Measurements from ENCODE around the gene LRP4. TPM values are rescaled to one million over a fixed set of nuclear protein-coding genes. Genes with fewer than 3 reads are reported as not detected.
A peak's percentile ranks its signal among the peaks of the same experiment; 100 is the strongest.

LRP4 gene
- total and polyA plus RNA-seq, 2 of the 13 experiments (the other 11 are each of a cell fraction or from before 2014, with no cell fraction given): 4.7 to 13.3 TPM

- TF ChIP-seq NCOA2 (CRISPR knock-in tag; IDR thresholded peaks at IDR 0.05): peak; percentile 45; the same call in 1 of the 2 replicates
- TF ChIP-seq ZSCAN9 (CRISPR knock-in tag; IDR thresholded peaks at IDR 0.05; ENCODE audit: borderline replicate concordance): no peak
- no peak for TF ChIP-seq DDIT3 (CRISPR knock-in tag; IDR thresholded peaks at IDR 0.05)
- TF ChIP-seq ATF1 (CRISPR knock-in tag; IDR thresholded peaks at IDR 0.05): no peak
- peak; percentile 82 for TF ChIP-seq FOXP4 (CRISPR knock-in tag; IDR thresholded peaks at IDR 0.05)
- TF ChIP-seq, protein P1, sequence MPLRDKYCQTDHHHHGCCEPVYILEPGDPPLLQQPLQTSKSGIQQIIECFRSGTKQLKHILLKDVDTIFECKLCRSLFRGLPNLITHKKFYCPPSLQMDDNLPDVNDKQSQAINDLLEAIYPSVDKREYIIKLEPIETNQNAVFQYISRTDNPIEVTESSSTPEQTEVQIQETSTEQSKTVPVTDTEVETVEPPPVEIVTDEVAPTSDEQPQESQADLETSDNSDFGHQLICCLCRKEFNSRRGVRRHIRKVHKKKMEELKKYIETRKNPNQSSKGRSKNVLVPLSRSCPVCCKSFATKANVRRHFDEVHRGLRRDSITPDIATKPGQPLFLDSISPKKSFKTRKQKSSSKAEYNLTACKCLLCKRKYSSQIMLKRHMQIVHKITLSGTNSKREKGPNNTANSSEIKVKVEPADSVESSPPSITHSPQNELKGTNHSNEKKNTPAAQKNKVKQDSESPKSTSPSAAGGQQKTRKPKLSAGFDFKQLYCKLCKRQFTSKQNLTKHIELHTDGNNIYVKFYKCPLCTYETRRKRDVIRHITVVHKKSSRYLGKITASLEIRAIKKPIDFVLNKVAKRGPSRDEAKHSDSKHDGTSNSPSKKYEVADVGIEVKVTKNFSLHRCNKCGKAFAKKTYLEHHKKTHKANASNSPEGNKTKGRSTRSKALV (CRISPR knock-in tag; IDR thresholded peaks at IDR 0.05): no peak
- peak; percentile 75; the same call in 1 of the 2 replicates for TF ChIP-seq IRF2 (CRISPR knock-in tag; IDR thresholded peaks at IDR 0.05)
- TF ChIP-seq, protein P2, sequence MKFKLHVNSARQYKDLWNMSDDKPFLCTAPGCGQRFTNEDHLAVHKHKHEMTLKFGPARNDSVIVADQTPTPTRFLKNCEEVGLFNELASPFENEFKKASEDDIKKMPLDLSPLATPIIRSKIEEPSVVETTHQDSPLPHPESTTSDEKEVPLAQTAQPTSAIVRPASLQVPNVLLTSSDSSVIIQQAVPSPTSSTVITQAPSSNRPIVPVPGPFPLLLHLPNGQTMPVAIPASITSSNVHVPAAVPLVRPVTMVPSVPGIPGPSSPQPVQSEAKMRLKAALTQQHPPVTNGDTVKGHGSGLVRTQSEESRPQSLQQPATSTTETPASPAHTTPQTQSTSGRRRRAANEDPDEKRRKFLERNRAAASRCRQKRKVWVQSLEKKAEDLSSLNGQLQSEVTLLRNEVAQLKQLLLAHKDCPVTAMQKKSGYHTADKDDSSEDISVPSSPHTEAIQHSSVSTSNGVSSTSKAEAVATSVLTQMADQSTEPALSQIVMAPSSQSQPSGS (CRISPR knock-in tag; IDR thresholded peaks at IDR 0.05): peak; percentile 51; the same call in 1 of the 2 replicates
- TF ChIP-seq ZNF280B (CRISPR knock-in tag; IDR thresholded peaks at IDR 0.05; ENCODE audit: borderline replicate concordance): peak; percentile 26; the same call in 1 of the 2 replicates
- TF ChIP-seq DRAP1 (CRISPR knock-in tag; IDR thresholded peaks at IDR 0.05): peak; percentile 64
- TF ChIP-seq, protein P3, sequence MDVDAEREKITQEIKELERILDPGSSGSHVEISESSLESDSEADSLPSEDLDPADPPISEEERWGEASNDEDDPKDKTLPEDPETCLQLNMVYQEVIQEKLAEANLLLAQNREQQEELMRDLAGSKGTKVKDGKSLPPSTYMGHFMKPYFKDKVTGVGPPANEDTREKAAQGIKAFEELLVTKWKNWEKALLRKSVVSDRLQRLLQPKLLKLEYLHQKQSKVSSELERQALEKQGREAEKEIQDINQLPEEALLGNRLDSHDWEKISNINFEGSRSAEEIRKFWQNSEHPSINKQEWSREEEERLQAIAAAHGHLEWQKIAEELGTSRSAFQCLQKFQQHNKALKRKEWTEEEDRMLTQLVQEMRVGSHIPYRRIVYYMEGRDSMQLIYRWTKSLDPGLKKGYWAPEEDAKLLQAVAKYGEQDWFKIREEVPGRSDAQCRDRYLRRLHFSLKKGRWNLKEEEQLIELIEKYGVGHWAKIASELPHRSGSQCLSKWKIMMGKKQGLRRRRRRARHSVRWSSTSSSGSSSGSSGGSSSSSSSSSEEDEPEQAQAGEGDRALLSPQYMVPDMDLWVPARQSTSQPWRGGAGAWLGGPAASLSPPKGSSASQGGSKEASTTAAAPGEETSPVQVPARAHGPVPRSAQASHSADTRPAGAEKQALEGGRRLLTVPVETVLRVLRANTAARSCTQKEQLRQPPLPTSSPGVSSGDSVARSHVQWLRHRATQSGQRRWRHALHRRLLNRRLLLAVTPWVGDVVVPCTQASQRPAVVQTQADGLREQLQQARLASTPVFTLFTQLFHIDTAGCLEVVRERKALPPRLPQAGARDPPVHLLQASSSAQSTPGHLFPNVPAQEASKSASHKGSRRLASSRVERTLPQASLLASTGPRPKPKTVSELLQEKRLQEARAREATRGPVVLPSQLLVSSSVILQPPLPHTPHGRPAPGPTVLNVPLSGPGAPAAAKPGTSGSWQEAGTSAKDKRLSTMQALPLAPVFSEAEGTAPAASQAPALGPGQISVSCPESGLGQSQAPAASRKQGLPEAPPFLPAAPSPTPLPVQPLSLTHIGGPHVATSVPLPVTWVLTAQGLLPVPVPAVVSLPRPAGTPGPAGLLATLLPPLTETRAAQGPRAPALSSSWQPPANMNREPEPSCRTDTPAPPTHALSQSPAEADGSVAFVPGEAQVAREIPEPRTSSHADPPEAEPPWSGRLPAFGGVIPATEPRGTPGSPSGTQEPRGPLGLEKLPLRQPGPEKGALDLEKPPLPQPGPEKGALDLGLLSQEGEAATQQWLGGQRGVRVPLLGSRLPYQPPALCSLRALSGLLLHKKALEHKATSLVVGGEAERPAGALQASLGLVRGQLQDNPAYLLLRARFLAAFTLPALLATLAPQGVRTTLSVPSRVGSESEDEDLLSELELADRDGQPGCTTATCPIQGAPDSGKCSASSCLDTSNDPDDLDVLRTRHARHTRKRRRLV (CRISPR knock-in tag; IDR thresholded peaks at IDR 0.05): no peak
- peak; percentile 84 for TF ChIP-seq ZNF501 (CRISPR knock-in tag; IDR thresholded peaks at IDR 0.05)
- TF ChIP-seq CEBPG (CRISPR knock-in tag; IDR thresholded peaks at IDR 0.05): peak; percentile 5; the same call in 1 of the 2 replicates
Observed at GRCh38 chr11:46826310-46827044, 91.9 kb downstream of the LRP4 start (continued).

Data from HepG2 (cell line).